CD4-positive, alpha-beta T cell (primary cell): ENCODE results near the gene APC2. TPM values are rescaled to one million over a fixed set of nuclear protein-coding genes. Genes with fewer than 3 reads are reported as not detected.

ENCODE experiments used
- ATAC-seq: fragments of 200-7000 bp; cut with Tn5 transposase; one replicate; pipeline ENCODE4 v1.10.0; 2022; ENCODE audit warnings: mild to moderate bottlenecking; ENCODE audit not compliant: poor library complexity
- CTCF ChIA-PET: fragments of 350-600 bp; sonication (Branson Sonifier 250); formaldehyde crosslinking; loops from one replicate; lab custom pipeline; 2021; ENCODE audit warnings: antibody characterized with exemption, inconsistent platforms; lab: Charles Lee
- POLR2A ChIA-PET: fragments of 350-600 bp; sonication (Branson Sonifier 250); formaldehyde crosslinking; loops from one replicate; lab custom pipeline; 2021; ENCODE audit warnings: antibody characterized with exemption, inconsistent platforms; lab: Charles Lee
- DNase-seq, 14 experiments: peaks; one replicate each; pipeline ENCODE4 v3.0.0-alpha.2; 2013 to 2020; ENCODE audit warnings: mixed read lengths in 2 of 14
- H3K27ac ChIP-seq, 2 donors: one replicate each; pipeline versions ENCODE4 v1.5.1 to v1.7.0; 2013; ENCODE audit warnings: low read length in 2 of 2, low read depth in 1 of 2, mild to moderate bottlenecking in 1 of 2
- H3K27me3 ChIP-seq, 2 experiments: 1 replicate in 1 of 2; 2 replicates in 1 of 2; pipeline versions ENCODE4 v1.6.1 to v1.7.0; 2013; ENCODE audit warnings: low read length in 2 of 2, control low read depth in 1 of 2, mild to moderate bottlenecking in 1 of 2, moderate library complexity in 1 of 2; ENCODE audit not compliant: insufficient read depth in 2 of 2, control insufficient read depth in 1 of 2
- H3K36me3 ChIP-seq: one replicate; pipeline ENCODE4 v1.6.1; 2013; ENCODE audit warnings: low read length, control low read depth; ENCODE audit not compliant: insufficient read depth
- H3K4me1 ChIP-seq: one replicate; pipeline ENCODE4 v1.6.1; 2013; ENCODE audit warnings: low read length, control low read depth; ENCODE audit not compliant: insufficient read depth
- H3K4me3 ChIP-seq: one replicate; pipeline ENCODE4 v1.5.1; 2013; ENCODE audit warnings: mild to moderate bottlenecking, low read length, moderate library complexity
- H3K9me3 ChIP-seq, 2 experiments: 1 replicate in 1 of 2; 2 replicates in 1 of 2; pipeline versions ENCODE4 v1.6.1 to v1.7.0; 2013; ENCODE audit warnings: low read length in 2 of 2, mild to moderate bottlenecking in 2 of 2, control low read depth in 1 of 2, moderate library complexity in 1 of 2; ENCODE audit not compliant: control insufficient read depth in 1 of 2, insufficient read depth in 1 of 2
- H3K27ac Mint-ChIP-seq: one replicate; pipeline ENCODE4 v1.8.0; 2020; ENCODE audit warnings: mixed read lengths
- H3K27me3 Mint-ChIP-seq: one replicate; pipeline ENCODE4 v1.8.0; 2021; ENCODE audit warnings: mixed read lengths
- H3K36me3 Mint-ChIP-seq: one replicate; pipeline ENCODE4 v1.8.0; 2021; ENCODE audit warnings: low read depth, mixed read lengths
- H3K4me1 Mint-ChIP-seq: one replicate; pipeline ENCODE4 v1.8.0; 2021; ENCODE audit warnings: low read depth, mixed read lengths
- H3K4me3 Mint-ChIP-seq: one replicate; pipeline ENCODE4 v1.8.0; 2020; ENCODE audit warnings: mild to moderate bottlenecking, mixed read lengths
- H3K9me3 Mint-ChIP-seq: one replicate; pipeline ENCODE4 v1.8.0; 2020; ENCODE audit warnings: mixed read lengths
- CTCF ChIP-seq: fragments of 200-600 bp; IDR thresholded peaks from one replicate; pipeline ENCODE4 v1.8.0; 2022; ENCODE audit warnings: antibody characterized with exemption, mild to moderate bottlenecking
- intact Hi-C, 2 experiments: fragments of 100-400 bp; cut with DNase I in 1 of 2; cut with micrococcal nuclease in 1 of 2; formaldehyde crosslinking; loops; one replicate each; pipeline versions ENCODE4 v1.15.1 to v1.9.0; 2023 to 2025; cut with DNase I, micrococcal nuclease
- total RNA-seq, 174 experiments: library from RNA in 2 of 174; stranded (reverse) in 2 of 174; gene quantifications; one replicate each; pipeline ENCODE4 v1.2.3 and lab custom pipeline; 2021 to 2026

Gene APC2
- total RNA-seq, 2 experiments from 2014 or later, result 0.20 to 0.30 TPM

GRCh38 chr19:1451916-1452801, 2.2 kb downstream of the APC2 start:
- H3K4me3 ChIP-seq, result no peak overlapping the region
- H3K36me3 Mint-ChIP-seq, result no peaks in the 10 kb centered on the region
- ChIA-PET CTCF (interaction anchor here (0.6 kb wide), 1 partner anchor 940 kb away, joined by 4 read pairs; no protein-coding TSS in a partner anchor), POLR2A (no interaction called here)
- ATAC-seq (no peak), DNase-seq (no peak)
- intact Hi-C loops, result no loop called here
- H3K27me3 Mint-ChIP-seq, result peaks cover 74% of the 10 kb centered on the region
- H3K27ac Mint-ChIP-seq, result no peak overlapping the region
- peaks cover 0 to 56% of the 10 kb centered on the region in 2 experiments for H3K9me3 ChIP-seq
- H3K27ac ChIP-seq, result no peak overlapping the region
- peaks cover 42% of the 10 kb centered on the region for H3K4me1 ChIP-seq
- H3K36me3 ChIP-seq, result no peaks in the 10 kb centered on the region
- peaks cover 75 to 97% of the 10 kb centered on the region in 2 experiments for H3K27me3 ChIP-seq
- no peak overlapping the region for H3K4me3 Mint-ChIP-seq
- no peak for TF ChIP-seq CTCF
- no peaks in the 10 kb centered on the region for H3K9me3 Mint-ChIP-seq
- H3K4me1 Mint-ChIP-seq, result peaks cover 31% of the 10 kb centered on the region

GRCh38 chr19:1452802-1453524, 3.0 kb downstream of the APC2 start:
- ATAC-seq (no peak), DNase-seq (no peak)
- intact Hi-C loops, result no loop called here
- no peak overlapping the region for H3K27ac ChIP-seq
- Mint-ChIP-seq H3K4me1 (peaks cover 32% of the 10 kb centered on the region), H3K9me3 (no peaks in the 10 kb centered on the region), H3K4me3 (no peak overlapping the region), H3K27me3 (peaks cover 69% of the 10 kb centered on the region), H3K36me3 (no peaks in the 10 kb centered on the region), H3K27ac (no peak overlapping the region)
- H3K27me3 ChIP-seq, result peaks cover 71 to 94% of the 10 kb centered on the region in 2 experiments
- peaks cover 0 to 48% of the 10 kb centered on the region in 2 experiments for H3K9me3 ChIP-seq
- ChIA-PET POLR2A (no interaction called here), CTCF (interaction anchor here (0.6 kb wide), 1 partner anchor 939 kb away, joined by 4 read pairs; no protein-coding TSS in a partner anchor)
- TF ChIP-seq CTCF, result no peak
- peaks cover 42% of the 10 kb centered on the region for H3K4me1 ChIP-seq
- H3K4me3 ChIP-seq, result no peak overlapping the region
- H3K36me3 ChIP-seq, result no peaks in the 10 kb centered on the region

GRCh38 chr19:1453525-1454364, 3.8 kb downstream of the APC2 start:
- no peak for TF ChIP-seq CTCF
- DNase-seq, result no peak
- no peak for ATAC-seq
- H3K36me3 Mint-ChIP-seq, result no peaks in the 10 kb centered on the region
- peaks cover 66% of the 10 kb centered on the region for H3K27me3 Mint-ChIP-seq
- Histone ChIP-seq H3K36me3 (no peaks in the 10 kb centered on the region), H3K9me3 (peaks cover 0 to 46% of the 10 kb centered on the region in 2 experiments), H3K4me3 (no peak overlapping the region), H3K4me1 (peaks cover 42% of the 10 kb centered on the region), H3K27me3 (peaks cover 69 to 88% of the 10 kb centered on the region in 2 experiments), H3K27ac (no peak overlapping the region)
- H3K27ac Mint-ChIP-seq, result no peak overlapping the region
- H3K9me3 Mint-ChIP-seq, result no peaks in the 10 kb centered on the region
- ChIA-PET POLR2A (interaction anchor here (0.6 to 0.7 kb wide), 3 partner anchors 155 to 311 kb away, joined by 3 read pairs; no protein-coding TSS in a partner anchor), CTCF (no interaction called here)
- H3K4me3 Mint-ChIP-seq, result peak overlapping the region; percentile 22
- intact Hi-C loops, result no loop called here
- H3K4me1 Mint-ChIP-seq, result peaks cover 36% of the 10 kb centered on the region
